ENCODE data around the gene ALS2.
"Not testable (repeated sequence)": the region's sequence is repeated elsewhere in the genome, so short reads cannot be mapped to it uniquely, and the experiment has no call there.

Gene ALS2

GRCh38 chr2:201674794-201675193 lies 105.9 kb downstream of the ALS2 start:
- DNase-seq (ENCODE audit: low spot score): no peak

GRCh38 chr2:201674298-201674697 lies 106.4 kb downstream of the ALS2 start:
- DNase-seq (ENCODE audit: low spot score): no peak

- no peak for DNase-seq (ENCODE audit: low spot score)
Measured at GRCh38 chr2:201673546-201673945, 107.2 kb downstream of the ALS2 start.

- DNase-seq (ENCODE audit: low spot score): not testable (repeated sequence)
Measured at GRCh38 chr2:201671205-201671604, 109.5 kb downstream of the ALS2 start.

GRCh38 chr2:201669865-201670264 lies 110.9 kb downstream of the ALS2 start:
- DNase-seq (ENCODE audit: low spot score): no peak

- DNase-seq (ENCODE audit: low spot score): no peak
Measured at GRCh38 chr2:201668402-201668910, 112.3 kb downstream of the ALS2 start.

GRCh38 chr2:201664334-201664733 lies 116.4 kb downstream of the ALS2 start:
- no peak for DNase-seq (ENCODE audit: low spot score)

- DNase-seq (ENCODE audit: low spot score): no peak
Measured at GRCh38 chr2:201661366-201661765, 119.4 kb downstream of the ALS2 start.

- no peak for DNase-seq (ENCODE audit: low spot score)
Measured at GRCh38 chr2:201660293-201660895, 120.3 kb downstream of the ALS2 start.

GRCh38 chr2:201656740-201657139 lies 124.0 kb downstream of the ALS2 start:
- DNase-seq (ENCODE audit: low spot score): no peak

- DNase-seq (ENCODE audit: low spot score): no peak
Measured at GRCh38 chr2:201656102-201656501, 124.6 kb downstream of the ALS2 start.

GRCh38 chr2:201654616-201655384 lies 125.9 kb downstream of the ALS2 start:
- no peak for DNase-seq (ENCODE audit: low spot score)

- no peak for DNase-seq (ENCODE audit: low spot score)
Measured at GRCh38 chr2:201653221-201653620, 127.5 kb downstream of the ALS2 start.

Measured in D341Med (cell line).